ENCODE measurements around the gene B3GNT5.

B3GNT5 gene

DNA sequence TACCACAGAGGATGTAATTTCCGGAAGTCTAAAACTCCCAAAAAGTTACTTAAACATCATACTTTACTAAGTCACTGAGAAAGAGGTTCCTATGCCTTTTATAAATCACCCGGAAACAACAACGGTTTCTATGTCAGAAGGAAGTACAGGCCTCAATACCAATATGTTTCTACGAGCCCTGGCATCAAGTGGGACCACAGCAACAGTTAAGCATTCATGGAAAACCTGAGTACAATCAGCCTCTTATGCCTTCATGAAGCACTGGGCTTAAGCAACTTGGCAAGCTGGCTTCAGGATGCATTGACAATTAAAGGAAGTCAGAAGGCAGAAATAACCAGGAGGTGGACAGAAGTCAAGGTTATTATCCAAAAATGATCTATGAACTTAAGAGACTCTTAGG is 19.1 kb upstream of the B3GNT5 start:
- peak; percentile 17 for DNase-seq

DNA sequence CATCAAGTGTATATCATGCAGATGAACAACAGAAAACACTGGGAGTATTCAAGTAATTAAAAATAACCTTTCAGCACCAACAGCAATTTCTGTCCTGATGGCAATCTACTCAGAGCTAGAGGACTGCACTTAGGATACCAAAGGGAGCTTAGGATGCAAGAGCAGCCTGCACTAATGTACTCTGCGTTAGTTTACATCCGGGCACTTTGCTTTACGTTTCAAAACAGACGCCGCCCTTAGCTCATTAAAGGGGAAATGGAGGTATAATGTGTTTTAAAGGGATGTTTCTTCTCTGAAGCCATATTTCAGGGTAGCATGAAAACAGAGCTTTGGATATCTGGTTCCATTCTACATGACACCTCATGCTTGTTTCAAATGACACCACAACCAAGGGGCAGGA is 14.0 kb upstream of the B3GNT5 start:
- DNase-seq: no peak

DNA sequence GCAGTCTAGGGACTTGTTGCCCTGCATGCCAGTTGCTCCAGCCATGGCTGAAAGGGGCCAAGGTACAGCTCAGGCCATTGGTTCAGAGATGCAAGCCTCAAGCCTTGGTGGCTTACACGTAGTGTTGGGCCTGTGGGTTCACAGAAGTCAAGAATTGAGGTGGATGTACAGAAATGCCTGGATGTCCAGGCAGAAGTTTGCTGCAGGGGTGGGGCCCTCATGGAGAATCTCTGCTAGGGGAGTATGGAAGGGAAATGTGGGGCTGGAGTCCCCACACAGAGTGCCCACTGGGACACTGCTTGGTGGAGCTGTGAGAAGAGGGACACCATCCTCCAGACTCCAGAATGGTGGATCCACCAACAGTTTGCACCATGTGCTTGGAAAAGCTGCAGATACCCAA is 10.6 kb upstream of the B3GNT5 start:
- no peak for DNase-seq

DNA sequence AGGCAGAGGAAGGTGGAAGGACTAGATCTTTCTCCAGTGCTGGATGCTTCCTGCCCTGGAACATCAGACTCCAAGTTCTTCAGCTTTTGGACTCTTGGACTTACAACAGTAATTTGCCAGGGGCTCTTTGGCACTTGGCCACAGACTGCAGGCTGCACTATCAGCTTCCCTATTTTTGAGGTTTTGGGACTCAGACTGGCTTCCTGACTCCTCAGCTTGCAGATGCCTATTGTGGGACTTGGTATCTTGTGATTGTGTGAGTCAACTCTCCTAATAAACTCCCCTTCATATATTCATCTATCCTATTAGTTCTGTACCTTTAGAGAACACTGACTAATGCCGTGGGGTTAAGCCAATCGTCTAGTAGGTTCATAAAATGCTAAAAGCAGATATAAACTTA is 8.8 kb upstream of the B3GNT5 start:
- DNase-seq: no peak

DNA sequence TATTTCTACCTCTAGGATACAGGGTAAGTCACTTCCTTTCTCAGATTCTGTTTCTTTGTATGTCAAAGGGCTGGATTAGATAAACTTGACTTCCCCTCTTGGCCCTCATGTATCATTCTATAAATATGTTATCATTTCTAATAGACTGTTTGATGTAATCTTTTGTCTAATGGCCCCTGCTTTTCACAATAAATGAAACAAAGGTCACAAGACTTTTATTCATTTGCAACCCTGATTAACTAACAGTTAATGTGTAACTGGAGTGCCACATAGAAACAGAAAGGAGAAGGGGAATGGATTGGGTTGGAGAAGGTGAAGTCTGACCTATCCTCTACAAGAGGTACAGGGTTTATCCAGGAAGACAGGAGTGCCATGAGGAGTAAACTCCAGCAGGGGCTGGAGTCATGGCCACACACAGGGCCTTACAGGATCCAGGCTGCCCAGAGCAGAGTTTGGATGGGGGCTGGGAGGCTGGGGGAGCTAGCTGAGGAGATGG is 8.0 kb upstream of the B3GNT5 start:
- DNase-seq: no peak

DNA sequence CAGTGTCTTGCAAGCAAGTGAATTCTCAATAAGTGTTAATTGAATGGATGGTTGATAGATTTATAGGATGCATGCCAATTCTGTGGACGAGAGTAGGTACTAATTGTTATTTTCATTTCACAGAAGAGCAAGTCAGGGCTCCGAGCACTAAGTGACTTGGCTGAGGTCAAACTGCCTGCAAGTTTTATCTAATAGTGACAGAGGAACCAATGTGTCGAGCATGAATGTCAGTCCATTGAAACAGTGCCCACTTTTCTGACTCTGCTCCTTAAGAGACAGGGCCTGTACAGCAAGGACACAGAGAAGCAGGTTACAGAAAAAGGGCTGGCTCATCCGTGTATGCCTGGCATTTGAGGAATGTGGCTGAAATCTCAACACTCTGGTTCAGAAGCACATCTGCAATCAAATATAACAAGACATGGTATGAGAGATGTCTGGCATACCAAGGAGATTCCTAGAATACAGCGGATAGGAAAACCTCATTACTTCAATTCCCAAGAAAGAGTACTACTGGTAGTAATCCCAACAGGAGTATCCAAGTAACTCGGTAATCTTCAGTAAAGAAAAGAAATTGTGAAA is 6.0 kb upstream of the B3GNT5 start:
- DNase-seq: no peak

DNA sequence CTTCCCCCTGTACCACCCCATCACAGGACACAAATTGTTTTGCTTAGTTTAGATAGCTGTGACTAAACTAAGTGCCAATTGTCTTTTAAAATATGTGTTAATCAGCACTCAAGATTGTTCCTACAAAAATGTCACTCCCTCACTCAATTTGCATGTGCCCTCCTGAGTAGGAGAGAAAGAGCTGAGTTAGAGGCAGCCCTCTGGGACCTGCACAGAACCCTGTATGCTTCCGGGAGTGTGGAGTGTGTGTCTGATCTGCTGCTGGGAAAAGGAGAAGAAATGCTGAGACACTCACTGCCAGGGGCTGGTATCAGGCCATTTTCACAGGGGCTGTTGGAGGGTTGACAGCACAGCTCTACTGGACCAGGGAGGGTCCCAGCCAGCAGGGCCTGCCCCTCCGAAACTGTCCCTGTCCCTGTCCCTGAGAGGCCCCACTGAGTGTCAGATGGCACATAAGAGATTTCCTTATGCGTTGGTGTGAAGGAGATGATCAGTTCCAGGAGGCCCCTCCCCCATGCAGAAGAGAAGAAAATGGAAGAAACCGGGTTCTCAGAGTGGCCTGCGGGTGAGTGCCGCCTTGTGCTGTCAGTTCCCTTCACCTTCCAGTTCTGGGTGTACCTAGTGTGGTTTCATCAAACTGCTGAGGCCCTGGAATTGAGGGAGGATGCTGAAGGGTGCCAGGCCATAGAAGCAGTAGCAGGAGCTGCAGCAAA is 3.9 kb upstream of the B3GNT5 start:
- no peak for DNase-seq

DNA sequence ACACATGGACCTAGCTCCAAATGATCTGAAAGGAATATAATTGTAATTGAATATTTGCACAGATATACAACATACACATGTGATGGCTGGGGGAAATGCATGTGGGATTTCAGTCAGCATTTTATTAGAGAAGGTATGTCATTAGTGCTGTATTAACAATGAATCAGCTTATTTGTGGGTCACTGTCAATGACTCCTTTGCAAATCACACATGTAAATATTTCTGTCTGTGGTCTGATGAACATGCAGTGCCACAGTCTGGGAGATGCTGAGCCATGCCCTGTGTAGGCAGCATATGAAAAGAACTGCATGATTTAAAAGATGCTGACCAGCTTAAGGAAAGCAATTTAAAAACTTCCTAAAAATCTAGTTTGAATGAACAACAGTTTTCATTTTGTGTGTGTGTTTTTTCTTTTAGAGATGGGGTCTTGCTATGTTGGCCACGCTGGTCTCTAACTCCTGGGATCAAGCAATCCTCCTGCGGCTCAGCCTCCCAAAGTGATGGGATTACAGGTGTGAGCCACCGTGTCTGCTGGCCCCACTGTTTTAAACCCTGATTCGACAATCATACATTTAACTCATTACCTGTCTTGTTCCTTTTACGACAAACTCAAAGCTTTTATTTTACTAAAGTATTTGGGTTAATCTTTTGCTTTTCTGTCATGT is 803 bp upstream of the B3GNT5 start:
- no peak for DNase-seq

DNA sequence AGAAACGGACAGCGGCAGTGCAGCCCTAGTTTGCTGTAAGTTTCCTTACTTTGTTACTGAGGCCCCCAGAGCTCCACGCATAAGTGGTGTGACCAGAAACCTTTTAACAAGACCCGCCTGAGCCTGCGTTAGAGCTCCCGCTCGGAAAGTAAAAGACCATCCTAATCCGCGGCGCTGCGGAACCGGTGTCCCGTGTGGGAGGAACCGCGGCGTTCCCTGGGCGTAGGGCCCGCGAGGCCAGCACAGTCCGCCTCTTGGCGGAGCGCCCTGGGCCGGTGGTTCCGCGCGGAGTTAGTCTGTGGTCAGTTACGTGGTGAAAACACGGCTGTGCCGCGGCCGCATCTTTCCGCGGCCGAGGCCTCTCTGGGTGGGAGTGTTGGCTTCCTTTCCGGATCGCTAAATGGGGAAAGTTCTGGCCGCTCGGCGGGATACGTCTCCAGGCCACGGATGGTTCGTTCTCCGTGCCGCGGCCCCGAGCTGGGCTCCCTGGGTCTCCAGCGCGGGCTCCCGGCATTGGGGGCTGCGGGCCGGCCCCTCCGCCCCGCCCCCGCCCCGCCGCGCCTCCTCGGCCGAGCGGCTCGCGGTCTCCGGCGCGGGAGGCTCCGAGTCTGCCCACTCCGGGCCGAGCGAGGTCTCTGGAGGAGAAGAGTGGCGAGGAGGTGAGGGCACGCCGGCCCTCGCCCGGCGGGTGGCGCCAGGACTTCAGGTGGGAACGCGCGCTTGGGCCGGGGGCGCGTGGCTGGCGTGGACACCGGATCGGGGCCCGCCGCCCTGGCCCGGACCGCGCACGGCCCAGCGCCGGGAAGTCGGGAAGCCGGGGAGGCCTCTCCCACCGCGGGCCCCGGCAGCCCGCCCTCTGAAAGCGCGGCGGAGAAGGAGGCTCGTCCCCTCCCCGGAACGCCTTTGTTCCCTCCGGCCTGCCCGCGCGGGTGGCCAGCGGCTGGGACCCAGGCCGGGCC is 754 bp downstream of the B3GNT5 start:
- DNase-seq: no peak

DNA sequence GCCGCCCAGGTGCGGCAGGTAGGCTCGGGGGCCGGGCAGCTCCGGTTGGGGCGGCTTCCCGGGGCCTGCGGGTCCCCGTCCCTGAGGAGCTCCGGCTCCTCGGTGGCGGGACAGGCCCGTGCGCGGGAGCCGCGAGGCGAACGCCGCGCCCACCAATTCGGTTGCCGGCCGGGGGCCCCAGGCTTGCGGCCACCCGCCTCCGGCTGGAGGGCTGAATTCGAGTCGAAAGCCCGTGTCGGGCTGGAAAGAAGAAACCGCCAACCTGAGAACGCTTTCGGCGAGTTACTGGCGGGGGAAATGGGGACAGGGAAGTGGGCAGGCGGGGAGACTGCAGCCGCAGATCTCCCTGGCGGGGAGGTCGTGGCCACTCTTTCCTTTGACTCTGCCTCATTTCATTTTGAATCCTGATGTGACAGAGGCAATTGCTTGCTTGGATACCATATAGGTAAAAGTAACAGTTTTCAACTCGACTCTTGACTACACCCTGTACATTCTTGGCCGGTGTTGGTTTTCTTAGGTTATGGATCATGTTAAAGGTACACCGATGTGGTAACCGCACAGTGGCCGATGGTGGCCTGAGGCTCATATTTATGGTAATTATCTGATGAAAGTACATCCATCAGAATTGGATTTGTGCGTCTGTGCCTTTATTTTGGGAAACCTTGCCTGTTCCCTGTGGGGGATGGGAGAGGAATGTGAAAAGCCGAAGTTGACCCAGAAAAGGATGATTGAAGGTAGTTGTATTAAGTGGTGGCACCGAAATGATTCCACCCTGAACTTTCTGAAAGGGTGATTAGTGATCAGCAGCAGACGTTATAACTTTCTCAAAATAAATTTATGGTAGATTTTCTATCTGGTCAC is 1.7 kb downstream of the B3GNT5 start:
- DNase-seq: no peak

DNA sequence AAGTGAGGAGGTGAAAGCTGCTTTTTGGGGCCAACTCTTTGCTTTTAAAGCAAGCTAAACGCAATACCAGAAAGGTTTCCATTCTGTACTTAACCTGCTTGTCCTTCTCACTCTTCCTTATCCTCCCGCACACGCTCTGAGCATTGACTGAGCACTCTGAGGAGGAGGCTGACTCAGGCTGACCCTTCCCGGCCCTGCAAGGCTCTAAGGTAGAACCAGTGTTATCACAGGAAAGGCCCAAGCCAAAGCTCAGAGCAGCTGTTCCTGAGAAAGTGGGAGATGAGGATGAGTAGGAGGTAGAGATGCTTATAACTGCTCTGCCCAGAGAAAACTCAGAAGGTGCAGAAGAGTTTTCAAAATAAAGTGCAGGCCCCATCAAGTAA is 2.3 kb downstream of the B3GNT5 start:
- DNase-seq: no peak

DNA sequence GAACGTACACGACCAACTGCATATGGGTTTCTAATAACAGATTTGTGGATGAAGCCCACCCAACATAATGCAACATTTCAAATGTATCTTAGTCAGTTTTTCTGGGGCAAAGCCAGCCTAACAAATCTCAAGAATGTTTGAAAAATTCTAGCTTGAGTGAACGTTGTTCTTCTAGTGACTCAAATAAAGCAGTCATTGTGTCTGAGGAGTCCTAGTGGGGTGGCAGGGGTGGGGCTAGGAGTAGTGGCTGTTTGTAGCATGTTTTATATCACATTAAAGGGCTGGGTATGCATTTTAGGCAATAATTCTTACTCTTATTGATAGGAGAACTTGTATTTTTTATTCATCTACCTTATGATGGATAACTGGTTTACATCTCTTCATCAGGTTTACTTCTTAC is 6.0 kb downstream of the B3GNT5 start:
- no peak for DNase-seq

DNA sequence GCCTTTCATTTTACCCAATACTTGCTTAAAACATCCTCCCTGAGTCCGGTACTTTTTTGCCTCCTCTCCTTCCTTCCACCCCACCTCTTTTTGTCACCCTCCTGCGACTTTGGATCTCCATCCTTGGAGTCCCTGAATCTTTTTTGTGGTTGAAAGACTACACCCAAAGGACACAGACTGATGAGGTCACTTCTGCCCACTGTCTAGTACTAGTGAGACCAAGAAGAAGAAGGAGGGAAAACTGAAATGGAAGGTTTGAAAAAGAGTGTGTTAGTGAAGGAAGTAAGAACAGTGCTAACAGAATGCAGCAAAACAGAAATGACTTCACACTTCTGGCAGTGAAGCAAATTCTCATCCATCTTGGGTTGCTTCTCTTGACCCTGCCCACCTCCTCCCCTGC is 6.6 kb downstream of the B3GNT5 start:
- no peak for DNase-seq

DNA sequence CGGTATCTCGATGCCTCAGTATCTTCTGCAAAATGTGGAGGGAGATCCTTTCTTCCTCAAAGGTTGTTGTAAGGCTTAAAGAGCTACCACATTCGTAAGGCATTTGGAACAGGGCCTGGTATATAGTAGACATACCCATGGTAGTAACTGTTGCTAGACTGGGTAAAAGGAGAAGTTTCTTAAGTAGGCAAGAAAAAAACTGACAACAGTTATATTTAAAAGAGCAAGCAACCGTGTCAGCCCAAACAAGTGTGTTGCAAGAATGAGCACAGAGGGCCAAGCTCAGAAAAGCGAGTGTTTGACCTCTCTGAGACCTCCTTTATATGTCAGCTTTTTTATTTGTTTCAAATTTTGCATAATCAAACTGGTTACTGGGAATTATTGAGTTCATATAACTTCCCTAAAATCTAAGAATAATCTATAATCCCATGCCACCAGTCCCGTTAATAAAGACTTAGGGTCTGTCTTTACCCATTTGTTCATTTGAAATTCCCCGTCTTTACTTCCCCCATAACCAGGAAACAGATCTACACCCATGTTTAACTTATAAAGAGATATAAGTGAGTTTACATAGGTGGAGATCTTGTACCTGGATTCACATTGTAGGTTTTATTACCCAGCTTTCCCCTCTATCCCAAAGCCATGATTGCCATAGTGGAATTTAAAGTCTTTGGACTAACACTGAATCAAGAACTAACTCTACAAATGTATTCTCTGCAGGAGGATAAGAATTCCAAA is 7.3 kb downstream of the B3GNT5 start:
- no peak for DNase-seq

DNA sequence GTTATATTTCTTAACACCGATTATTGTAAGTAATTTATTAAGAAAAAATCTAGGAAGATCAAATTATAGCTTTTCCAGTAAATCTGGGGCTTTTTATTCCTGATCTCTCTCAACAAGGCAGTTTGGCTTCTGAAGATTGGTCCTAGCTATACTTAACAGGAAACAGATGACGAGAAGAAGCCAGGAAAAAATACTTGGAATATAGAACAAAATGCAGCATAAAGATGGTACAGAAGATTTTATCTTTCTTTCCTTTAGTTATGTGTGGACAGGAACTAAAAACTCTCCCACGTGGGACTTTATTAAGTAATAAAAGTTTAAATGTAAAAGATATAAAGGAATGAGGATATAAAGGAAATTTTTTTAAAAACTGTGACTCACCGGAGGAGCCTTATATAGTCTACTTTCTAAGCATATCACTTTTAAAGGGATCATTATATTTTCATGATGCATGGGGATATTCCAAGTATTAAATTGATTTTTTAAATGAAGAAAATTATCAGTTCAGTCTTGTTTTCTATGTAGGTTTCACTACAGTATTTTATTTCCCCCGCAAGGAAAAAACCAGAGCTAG is 8.2 kb downstream of the B3GNT5 start:
- no peak for DNase-seq

DNA sequence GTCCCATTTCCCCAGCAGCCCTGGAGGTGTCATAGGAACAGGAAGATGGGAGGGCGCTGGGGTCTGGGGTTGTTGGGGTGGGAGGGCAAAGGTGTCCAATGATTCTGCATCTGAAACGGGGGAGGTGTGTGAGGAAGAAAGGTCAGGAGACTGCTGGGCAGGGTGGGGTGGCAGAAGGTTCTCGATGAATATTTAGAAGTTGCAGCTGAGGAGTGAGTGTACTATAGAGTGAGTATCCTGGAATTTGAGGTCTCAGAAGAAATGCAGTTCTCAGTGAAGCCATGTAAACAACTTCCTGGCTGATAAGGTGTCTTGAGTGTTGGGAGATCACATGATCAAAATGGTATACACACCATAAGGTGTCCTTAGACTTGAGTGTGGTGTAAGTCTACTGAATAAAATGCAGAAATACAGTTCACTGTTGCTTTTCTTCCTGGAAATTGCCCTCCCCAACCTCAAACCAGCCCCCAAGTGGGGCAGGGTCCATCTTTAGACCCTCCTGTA is 9.9 kb downstream of the B3GNT5 start:
- no peak for DNase-seq

DNA sequence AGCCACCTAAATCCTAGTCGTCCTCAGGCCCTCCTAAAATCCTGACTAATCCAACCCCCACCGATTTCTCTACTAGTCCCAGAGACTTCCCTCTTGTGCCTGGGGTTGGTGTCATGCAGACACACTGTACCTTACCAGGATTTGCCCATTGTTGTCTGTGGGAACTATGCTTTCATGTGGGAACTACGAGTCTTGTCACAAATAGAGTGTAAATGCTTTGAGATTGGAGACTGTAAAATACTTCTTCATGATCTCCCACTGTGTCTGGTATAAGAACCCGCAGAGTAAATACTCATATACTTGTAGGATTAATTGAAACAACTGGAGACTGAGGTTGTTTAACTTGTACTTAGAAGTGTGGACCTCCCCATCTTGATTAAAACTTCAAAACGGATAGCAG is 11.2 kb downstream of the B3GNT5 start:
- no peak for DNase-seq

DNA sequence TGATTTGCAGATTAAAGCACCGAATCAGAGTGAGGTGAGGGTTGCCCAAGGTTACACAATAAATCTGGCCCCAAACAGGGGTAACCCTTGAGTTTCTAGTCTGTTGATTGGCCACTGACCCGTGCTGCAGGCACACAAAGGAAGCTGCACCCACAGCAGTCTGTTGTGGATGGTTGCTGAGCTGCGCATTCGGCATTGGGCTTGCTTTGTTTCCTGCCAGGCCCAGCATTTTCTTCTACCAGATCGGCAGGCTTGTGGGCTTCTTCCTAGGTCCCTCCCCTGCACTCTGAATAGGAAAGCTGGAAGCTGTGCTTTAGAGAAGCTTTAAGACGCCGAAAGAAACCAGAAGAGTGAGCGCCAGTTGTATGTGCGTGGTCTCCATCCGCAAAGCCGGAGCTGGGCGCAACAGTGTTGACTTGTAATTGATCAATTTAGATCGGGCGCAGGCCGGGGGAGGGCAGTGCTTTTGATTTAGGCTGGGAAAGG is 12.1 kb downstream of the B3GNT5 start:
- DNase-seq: no peak

DNA sequence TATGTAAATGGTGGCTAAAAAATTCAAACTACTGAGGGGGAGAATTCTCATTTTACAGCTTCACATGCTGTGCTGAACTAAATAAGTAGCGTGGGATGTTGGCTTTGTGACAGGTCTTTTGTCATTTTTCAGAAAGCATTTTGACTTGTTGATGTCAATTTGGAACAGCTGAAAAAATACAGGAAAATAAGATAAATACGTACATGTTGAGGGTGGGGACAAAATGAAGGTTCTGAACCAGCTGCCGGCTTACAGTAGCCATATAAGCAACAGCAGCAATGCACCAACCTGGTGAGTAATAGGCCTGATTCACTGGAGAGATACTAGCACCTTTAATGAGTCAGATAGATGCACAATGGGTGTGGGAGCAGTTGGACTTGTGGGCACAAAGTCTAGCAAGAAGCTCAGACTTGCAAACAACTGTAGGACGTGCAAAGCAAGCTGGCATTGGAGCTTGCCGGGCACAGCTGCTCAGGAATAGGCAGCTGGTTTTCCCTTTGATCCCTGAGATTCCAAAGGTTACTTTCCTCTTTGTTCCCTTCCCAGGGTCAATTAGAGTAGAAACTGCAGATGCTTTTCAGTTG is 12.9 kb downstream of the B3GNT5 start:
- no peak for DNase-seq

DNA sequence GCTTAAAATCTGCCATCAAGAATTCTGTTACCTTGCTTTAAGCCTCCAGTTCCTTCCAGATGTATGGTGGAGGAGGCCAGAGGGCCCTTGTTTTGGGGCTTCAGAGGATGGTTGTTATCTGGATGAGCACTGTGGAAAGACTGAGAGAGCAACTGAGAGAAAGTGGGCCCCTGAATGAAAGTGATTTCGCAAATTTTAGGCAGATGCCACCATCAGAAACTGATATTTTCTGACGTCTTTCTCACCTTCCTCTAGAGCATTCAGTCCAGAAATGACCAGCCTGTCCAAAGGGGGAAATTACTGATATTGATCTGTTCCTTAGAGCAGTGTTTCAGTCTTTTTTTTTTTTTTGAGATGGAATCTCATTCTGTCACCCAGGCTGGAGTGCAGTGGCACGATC is 13.4 kb downstream of the B3GNT5 start:
- DNase-seq: no peak

All from NCI-H2029 treated with DMSO at 0.1 percent for 48 hours (cell line).